ENCODE results near the gene RAB8B.

The RAB8B gene

DNA sequence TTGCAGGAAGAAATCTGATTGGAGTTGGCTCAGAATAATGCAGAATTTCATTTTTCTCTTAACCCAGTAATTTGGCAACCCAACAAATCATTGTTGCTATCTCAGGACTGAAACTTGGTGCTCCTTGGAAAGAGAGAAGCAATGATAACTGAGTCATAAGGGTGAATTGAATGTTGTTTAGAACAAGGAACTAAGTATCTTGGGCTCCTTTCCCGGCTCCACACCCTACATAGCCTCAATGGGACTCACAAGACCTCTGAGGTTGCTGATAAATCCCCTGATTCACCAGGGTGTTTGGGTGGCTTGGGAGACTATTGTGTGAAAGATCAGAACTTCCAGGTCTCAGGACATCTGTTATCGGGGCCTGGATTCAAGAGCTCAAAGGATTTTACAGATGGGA lies 7.8 kb upstream of the RAB8B start:
- no peak for DNase-seq (ENCODE audit: low read depth in 2 of 2, low spot score in 1 of 2)

DNA sequence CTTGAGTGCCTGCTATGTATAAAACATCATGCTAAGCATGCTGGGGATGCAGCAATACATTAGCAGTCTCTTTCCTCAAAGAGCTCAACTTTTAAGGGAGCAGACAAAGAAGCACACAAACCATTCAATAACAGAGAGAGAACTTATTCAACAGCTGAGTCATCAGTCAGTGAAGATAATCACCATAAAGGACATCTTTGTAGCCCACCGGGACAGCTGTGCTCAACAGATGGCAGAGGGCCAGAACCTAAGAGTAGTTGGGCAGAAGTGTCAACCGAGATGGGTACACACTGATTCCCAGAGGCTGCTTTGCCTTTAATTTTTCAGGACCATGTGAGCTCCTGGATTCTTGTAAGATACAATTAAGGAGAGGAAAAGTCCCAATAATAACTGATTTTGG lies 4.2 kb upstream of the RAB8B start:
- no peak for DNase-seq (ENCODE audit: low read depth in 2 of 2, low spot score in 1 of 2)

DNA sequence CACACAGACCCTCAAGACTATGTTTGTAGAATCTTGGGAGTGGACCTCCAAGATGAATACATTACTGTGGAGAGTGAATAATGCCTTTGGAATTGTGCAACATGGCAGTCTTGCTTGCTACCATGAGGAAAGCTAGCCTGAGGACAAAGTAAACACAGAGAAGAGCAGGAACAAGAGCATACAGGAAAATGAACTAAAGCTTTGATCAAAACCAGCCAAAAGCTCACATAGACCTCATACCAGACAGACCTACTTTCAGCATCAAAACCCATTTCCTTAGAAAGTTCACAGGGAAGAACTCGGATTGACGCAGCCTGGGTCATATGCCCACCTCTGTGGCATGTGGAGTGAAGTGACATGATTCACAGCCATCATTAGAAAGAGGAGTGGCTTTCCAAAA lies 3.3 kb upstream of the RAB8B start:
- no peak for DNase-seq (ENCODE audit: low read depth in 2 of 2, low spot score in 1 of 2)

DNA sequence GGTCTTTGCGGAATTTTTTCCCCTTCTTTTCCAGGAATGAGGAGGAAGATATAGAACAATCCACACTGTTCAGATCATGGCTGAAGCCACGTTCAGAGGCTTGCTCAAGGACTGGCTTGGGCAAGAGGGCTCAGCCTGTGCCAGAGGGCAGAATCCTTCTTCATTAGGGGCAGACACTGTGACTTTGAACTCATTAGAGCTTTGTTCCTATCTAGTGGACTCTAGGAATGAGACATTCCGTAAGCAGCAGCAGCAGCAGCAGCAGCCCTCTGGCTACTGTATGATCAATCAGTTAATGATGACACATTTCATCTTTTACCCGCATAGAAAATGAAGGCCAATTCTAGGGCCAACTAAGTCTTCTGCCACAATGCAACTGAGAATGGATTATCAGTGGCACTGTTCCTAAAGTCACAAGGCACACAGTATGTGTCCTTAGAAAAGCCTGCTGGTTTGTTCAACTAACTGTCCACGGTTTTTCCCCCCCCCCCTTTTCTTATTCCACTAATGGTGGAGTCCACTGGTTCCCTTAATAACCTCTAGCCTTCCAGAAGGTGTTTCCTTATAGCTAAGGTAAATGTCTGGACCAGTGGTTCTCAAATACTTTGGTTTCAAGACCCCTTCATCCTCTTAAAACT lies 1.7 kb upstream of the RAB8B start:
- DNase-seq (ENCODE audit: low read depth in 2 of 2, low spot score in 1 of 2) = no peak

DNA sequence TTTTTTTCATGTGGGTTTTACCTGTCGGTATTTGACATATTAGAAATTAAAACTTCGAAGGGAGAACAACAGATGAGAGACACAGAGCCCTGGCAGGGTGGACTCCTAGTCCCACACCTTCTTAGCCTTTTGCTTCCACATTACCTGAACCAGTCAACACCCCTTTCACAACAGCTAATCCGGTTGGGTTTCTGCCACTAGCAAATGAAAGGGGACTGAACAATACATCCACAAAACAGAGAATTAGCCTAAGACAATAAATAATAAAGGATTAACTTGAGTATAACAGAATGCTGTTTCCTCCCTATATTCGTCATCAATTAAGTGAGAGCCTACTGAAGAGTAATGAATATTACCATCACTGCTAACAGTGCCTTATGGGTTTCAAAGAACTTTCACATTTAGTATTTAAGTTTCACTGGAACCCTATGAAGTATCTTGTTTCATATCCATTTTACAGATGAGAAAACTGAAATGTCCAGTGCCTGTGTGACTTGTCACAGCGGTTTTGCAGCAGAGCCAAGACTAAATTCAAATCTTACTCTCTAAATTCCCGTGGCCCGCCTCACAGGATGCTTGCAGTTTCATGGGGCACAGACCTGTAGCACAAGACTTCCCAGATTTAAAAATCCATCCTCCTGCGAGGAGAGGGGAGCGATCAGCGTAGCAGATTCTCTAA lies 1.0 kb upstream of the RAB8B start:
- DNase-seq (ENCODE audit: low read depth in 2 of 2, low spot score in 1 of 2) = no peak

DNA sequence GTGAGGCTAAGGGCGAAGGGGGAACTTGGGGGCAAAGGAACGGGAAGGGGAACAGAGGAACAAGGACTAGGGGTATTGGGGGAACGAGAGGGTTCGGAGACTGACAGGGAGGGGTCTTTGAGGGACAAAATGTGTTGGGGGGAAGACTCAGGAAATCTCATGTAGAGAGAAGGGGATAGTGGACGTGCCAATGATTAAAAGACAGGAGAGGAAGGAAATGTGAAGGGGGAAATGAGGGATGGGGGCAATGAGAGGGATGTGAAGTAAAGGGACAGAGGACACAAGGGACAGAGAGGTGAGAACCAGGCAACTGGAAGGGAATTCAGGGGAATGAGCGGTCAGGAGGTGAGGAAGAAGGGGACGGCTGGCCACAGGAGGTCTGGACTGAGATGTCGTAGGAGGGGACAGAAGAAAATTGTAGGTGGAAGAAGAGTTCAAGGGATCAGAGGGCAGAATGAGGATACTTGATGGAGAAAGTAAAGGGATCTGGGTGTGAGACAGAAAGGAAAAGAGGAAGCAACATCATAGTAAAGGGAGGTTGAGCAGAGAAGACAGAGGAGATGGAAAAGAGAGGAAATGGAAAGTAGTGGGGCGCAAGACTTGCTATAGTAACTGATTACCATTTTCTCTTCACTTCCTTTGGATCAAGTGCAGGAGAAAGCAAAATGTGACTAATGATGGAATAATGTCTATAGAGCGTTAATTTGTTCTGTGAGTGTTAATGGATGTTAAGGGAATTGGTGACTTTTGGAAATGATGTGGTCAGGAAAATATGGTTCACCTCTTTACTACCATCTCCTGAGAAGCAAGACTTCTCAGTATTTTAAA lies 749 bp downstream of the RAB8B start:
- DNase-seq (ENCODE audit: low read depth in 2 of 2, low spot score in 1 of 2) = no peak

DNA sequence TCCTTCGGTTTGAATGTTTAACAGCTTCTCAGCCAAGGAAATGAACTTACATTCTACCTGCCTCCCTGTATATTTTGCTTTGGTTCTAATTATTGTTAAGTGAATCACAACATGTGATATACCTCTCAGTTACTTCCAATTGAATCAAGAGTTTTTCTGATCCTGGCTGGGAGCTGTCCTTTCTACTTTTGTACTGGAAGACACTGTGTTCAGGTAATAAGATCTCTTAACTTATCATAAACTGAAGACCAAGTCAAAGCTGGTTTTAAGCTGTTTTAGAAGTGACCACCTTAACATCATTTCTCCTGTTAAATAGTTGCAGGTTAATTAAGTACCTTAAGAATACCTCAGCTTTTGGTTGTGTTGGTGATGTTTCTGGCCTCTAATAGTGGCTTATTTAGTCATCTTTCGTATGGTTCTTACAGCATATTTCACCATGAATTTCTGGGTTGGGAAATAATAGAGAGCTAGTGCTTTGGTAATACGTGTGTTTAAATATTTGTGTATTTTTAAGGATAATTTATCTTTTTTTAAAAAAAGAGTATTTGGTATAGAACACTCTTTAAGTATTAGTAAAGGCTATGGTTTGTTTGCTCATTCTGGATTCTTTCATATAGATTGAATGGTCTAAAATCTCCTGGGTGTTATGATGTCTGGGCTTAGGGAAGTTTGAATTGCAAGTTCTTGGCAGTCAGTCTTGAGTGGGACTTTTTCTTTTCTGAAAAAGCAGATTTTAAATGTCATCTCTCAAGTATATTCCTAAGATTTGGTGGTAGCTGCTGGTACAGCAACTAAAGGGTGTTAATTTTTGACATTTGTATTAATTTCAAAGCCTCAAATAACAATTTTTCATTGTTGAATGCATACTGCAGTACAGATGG lies 1.6 kb downstream of the RAB8B start:
- DNase-seq (ENCODE audit: low read depth in 2 of 2, low spot score in 1 of 2) = no peak

DNA sequence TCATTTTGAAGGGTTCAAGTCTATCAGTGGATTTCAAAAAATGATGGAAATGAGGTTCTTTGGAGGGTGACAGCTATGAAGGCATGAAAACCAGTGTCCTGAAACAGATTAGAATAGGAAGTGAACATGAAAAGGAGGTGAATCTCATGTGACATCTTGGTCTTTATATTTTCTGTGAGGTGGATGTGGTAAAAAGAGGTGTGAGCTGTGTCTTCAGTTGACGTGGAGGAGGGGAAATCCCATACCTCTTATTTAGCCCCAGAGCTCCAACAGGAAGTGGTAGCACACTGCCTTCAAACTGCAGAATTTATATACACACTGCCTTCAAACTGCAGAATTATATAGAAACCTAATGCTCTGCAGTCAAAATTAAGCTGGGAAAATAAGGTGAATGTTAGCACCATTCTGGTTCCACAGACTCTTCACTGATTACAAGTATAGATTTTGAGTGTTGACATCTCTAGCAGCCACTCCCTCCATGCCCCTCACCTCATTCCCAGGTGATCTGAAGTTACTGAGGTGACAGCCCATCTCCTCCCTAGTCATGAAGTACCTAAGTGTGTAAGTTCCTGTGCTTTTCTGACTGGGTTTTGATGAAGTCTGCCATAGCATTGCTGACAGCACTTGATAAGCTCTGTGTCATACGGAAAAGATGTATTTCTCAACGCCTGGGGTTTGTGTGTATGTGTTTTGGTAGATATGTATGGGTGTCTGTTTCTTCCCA lies 2.7 kb downstream of the RAB8B start:
- no peak for DNase-seq (ENCODE audit: low read depth in 2 of 2, low spot score in 1 of 2)

DNA sequence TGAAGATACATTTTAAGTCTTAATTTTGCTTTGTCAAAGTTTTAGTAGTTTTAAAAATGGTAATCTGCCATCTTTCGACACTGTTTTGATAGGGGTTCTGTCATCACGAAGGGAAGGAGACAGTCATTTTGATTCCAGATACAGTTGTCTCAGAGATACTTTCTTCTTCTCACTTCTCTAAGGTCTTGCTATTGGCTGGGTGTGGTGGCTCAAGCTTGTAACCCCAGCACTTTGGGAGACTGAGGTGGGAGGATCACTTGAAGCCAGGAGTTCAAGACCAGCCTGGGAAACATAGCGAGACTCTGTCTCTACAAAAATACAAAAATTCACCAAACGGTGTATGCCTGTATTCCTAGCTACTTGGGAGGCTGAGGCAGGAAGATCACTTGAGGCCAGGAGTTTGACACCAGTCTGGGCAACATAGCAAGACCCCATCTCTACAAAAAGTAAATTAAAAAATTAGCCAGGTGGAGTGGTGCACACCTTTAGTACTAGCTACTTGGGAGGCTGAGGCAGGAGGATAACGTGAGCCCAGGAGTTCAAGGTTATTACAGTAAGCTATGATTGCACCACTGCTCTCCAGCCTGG lies 3.3 kb downstream of the RAB8B start:
- no peak for DNase-seq (ENCODE audit: low read depth in 2 of 2, low spot score in 1 of 2)

DNA sequence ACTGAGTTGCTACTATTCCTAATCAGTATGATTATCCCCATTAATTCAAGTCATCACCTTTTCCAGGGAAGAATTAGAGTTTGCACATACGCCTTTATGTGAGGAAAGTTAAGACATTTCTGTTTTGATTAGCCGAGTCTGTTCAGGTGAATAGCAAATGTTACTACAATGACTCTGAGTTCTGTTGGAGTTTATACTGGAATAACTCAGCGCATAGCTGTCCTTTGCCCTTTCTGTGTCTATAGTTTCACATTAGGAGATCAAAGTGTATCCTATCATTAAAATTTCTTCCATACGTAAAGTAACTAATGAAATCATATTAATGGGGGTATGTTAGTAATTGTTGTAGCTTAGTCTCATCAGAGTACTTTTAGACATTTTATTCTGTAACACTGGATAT lies 4.9 kb downstream of the RAB8B start:
- no peak for DNase-seq (ENCODE audit: low read depth in 2 of 2, low spot score in 1 of 2)

DNA sequence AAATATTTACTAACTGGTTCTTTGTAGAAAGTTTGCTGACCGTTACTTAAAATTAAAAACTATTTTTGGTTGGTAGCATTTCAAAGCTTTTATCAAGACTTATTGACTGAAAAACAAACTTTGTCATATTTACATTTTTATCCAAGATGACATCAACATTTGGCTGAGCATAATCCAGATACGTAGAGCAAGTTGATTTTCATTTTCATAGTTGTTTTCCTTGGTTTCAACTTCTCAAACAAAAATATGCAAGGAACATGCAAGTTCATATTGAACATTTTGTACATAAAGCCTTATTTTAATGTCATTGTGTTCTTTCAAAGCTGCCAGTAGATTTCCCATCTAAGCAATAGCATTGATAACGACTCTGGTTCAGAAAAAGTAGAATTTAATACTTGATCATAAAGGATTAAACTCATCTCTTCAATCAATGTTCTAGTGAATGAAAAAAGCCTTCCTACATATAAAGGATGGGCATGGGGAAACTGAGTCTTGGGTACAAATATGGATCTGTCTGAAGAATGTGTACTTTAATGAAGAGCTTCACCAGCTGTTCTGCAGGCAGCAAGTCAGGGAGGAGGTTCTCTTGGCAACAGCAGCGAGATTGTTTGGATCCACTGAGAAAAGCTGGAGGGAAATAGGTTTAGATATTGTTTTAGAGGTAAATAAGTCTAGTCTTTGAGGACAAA lies 5.6 kb downstream of the RAB8B start:
- no peak for DNase-seq (ENCODE audit: low read depth in 2 of 2, low spot score in 1 of 2)

DNA sequence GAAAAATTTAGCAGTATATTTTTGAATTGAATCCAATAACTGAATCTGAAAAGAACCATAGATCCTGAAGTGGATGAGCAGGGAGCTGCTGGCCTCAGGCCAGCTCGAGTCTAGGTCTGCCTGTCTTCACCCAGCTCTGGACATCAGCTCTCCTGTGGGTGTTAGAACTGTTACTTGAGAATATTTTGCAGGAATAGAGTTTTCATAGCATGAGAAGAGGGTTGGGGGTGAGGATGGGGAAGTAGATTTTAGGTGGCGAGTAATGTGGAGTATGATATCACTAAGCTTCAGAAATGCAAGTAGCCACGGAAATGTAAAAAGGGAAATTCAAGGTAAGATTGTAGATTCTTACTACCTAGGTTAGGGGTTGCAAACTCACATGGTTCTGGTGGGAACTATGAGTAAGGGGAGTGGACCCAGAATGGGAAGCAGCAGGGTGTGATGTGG lies 6.2 kb downstream of the RAB8B start:
- DNase-seq (ENCODE audit: low read depth in 2 of 2, low spot score in 1 of 2) = no peak

DNA sequence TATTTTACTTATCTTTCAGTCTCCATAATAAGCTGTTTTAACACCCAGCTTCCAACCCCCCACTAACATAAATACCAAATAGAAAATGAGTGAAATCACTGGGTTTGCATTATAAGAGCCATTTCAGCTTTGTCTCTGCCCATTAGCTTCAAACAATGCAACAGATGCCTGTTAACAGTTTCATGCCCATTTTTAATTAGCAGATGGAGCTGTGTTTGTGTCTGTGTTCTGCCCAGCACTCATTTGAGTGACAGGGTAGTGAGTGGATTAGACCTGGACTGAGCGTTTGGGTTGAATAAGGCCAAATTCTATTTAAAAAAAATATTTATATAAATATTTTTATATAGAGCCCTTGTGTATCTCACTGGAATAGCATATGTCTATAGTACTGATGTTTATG lies 7.4 kb downstream of the RAB8B start:
- DNase-seq (ENCODE audit: low read depth in 2 of 2, low spot score in 1 of 2) = no peak

DNA sequence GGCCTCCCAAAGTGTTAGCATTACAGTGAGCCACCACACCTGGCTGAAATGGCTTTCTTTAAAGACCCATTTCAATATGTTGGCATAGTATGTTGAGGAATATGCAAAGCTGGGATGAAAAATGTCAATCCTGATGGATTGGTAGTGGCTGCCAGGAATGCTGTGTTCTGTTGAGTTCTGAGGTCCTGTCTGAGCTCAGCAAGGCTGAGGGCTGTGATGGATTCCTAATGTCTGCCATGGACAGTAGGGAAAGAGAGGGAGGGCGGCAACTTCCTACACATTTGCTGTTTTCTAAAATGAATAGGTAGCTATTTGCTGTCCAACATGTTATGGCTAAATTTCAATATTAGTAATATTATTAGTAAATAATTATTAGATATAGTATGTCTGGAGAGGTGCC lies 8.2 kb downstream of the RAB8B start:
- no peak for DNase-seq (ENCODE audit: low read depth in 2 of 2, low spot score in 1 of 2)

DNA sequence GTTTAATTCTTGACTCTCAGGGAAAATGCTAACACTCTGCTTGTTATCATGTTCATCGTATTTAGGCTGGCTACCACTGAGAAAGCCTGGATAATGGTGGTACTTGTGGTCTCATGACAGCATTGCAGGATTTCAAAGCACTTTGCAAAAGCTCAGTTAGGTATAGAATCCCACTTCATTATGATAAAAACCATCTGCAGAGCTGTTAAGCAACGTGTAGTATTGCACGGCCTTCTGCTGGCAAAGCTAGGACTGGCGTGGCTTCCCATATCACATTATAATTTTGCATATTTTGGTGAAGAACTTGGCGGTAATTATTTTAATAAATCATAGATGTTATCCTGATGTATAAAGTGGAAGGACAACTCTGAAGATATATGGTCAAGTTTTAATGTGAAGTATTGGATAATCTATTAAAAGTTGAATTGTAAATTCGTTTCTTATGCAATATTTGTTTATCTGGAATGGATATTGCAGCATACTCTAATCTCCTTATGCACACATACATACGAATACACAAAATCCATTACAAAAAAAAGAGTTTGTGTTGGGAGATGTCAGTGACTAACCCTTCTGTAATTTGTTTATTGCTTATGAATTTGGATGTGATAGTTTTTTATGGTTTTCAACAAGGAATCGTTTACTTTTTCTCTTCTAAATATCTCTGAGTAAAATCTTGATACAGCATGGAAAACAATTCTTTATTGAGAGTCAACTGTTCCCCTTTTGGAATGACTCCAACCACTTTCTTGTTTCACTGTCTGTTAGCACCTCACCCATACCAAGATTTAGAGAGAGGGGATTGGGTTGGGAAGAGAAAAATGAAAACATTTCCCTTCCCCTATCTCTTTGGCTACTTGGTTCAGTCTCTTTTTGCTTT lies 9.2 kb downstream of the RAB8B start:
- no peak for DNase-seq (ENCODE audit: low read depth in 2 of 2, low spot score in 1 of 2)

DNA sequence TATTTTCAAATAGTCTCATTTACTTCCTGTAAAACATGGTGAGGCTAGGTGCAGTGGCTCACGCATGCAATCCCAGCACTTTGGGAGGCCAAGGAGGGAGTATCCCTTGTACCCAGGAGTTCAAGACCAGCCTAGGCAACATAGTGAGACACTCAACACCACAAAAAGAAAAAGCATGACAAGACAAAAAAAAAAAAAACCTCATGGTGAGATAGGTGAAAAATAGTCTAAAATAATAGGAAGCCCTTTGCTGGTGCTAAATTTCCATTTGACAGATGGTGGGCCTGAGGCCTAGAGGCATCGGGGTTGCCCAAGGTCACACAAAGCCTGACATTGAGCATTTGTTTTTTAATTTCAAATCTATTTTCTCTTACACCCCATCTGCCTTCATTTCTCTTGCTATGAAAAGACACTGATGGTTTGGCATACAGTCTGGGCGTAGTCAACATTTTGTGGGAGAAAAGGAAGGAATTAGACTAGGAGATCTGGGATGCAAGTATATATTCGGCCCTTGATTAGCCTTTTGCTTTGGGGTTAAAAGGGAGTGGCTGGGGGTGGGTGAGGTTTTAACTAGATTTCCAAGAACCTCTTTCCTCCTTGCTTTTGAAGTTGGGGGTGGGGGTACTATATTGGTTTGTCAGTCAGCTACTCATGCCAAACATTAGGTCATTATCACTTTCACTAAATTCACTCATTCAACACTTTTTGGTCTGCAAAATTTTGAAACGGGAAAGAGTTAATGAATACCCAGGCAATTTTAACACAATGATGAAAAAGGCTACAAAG lies 11.3 kb downstream of the RAB8B start:
- no peak for DNase-seq (ENCODE audit: low read depth in 2 of 2, low spot score in 1 of 2)

DNA sequence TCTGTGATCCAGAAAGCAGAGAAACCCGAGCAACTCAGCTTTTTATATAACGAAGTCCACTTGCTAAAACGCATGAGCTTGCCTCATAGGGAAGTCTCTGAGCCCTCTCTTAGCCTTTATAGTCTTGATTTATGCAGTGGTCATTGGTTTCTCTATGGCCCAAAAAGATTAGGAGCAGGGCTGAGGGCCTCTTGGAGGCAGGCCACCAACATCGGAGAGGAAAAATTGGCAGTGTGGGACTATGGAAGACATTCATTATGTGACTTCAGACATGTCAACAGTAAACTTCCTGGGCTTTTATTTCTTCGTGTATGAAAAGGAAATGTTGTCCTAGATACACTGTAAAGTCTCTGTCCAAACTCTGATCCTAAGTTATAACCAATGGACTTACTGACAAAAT lies 13.5 kb downstream of the RAB8B start:
- DNase-seq (ENCODE audit: low read depth in 2 of 2, low spot score in 1 of 2) = no peak

All from stimulated activated CD8-positive, alpha-beta memory T cell treated with anti-CD3 and anti-CD28 coated beads, Interleukin-4, amount 100 ng/mL, for 4 hours (primary cell).